SH-SY5Y (cell line): ENCODE results near the gene EVI2B.

Experiments
- GATA2 ChIP-seq: IDR thresholded peaks from 2 replicates; pipeline ENCODE4 v1.6.1; 2011; ENCODE audit warnings: mild to moderate bottlenecking, low read depth, low read length
- GATA3 ChIP-seq: IDR thresholded peaks from 2 replicates; pipeline ENCODE4 v1.6.1; 2011; ENCODE audit warnings: low read depth, mild to moderate bottlenecking, low read length, moderate library complexity

DNA sequence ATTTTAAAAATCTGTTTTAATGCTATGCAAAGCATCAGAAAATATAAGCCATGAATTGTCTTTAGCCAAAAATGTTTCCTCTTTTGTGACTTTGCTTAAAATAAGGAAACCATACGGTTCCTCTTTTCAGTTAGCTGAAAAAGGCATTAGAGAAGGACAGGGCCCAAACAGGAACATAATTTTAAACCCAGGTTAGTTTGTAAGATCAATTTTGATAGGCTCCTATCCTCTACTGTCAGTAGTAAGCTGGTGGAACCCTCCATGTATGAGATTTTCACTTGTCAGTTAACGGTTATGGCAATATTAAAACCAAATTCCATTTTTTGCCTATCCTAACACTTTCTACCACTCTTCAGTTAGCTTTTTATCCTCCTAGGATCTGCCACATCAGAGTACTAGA is 4.3 kb downstream of the EVI2B start:
- TF ChIP-seq GATA2 (no peak), GATA3 (no peak)
